GM19463 (cell line): ENCODE data around the gene ZBTB20.

Source experiments
- ATAC-seq: cut with Tn5 transposase; IDR thresholded peaks from one replicate; pipeline ENCODE4 v1.9.1; 2021; ENCODE audit warnings: mild to moderate bottlenecking, moderate library complexity; ENCODE audit not compliant: unreplicated experiment

Gene ZBTB20

GRCh38 chr3:115089481-115089880, 57.6 kb downstream of the ZBTB20 start:
- ATAC-seq, result no peak

- ATAC-seq, result no peak
These were observed 59.6 kb downstream of the ZBTB20 start for GRCh38 chr3:115087512-115087911.

- no peak for ATAC-seq
These were observed 60.7 kb downstream of the ZBTB20 start for GRCh38 chr3:115086344-115086743.

GRCh38 chr3:115085197-115085865, 61.8 kb downstream of the ZBTB20 start:
- no peak for ATAC-seq

GRCh38 chr3:115084686-115085085, 62.4 kb downstream of the ZBTB20 start:
- ATAC-seq, result no peak

GRCh38 chr3:115082260-115082659, 64.8 kb downstream of the ZBTB20 start:
- no peak for ATAC-seq

- ATAC-seq, result no peak
These were observed 65.6 kb downstream of the ZBTB20 start for GRCh38 chr3:115081444-115081843.

- ATAC-seq, result no peak
These were observed 69.4 kb downstream of the ZBTB20 start for GRCh38 chr3:115077501-115078250.

GRCh38 chr3:115074502-115074901, 72.6 kb downstream of the ZBTB20 start:
- ATAC-seq, result no peak

- ATAC-seq, result no peak
These were observed 74.6 kb downstream of the ZBTB20 start for GRCh38 chr3:115072265-115073021.

GRCh38 chr3:115071601-115072000, 75.5 kb downstream of the ZBTB20 start:
- ATAC-seq, result no peak

- ATAC-seq, result no peak
These were observed 75.9 kb downstream of the ZBTB20 start for GRCh38 chr3:115071166-115071565.

GRCh38 chr3:115068799-115069198, 78.3 kb downstream of the ZBTB20 start:
- ATAC-seq, result no peak

GRCh38 chr3:115062412-115062956, 84.6 kb downstream of the ZBTB20 start:
- ATAC-seq, result no peak

GRCh38 chr3:115062009-115062408, 85.1 kb downstream of the ZBTB20 start:
- ATAC-seq, result no peak

GRCh38 chr3:115052906-115053305, 94.2 kb downstream of the ZBTB20 start:
- ATAC-seq, result no peak

GRCh38 chr3:115042351-115042750, 104.7 kb downstream of the ZBTB20 start:
- ATAC-seq, result no peak

- no peak for ATAC-seq
These were observed 106.3 kb downstream of the ZBTB20 start for GRCh38 chr3:115040673-115041286.

GRCh38 chr3:115040246-115040645, 106.8 kb downstream of the ZBTB20 start:
- no peak for ATAC-seq

- ATAC-seq, result no peak
These were observed 108.3 kb downstream of the ZBTB20 start for GRCh38 chr3:115038817-115039216.

- ATAC-seq, result no peak
These were observed 124.2 kb downstream of the ZBTB20 start for GRCh38 chr3:115022835-115023398.
